GM19372 (cell line): ENCODE results near the gene C2orf49.

ENCODE experiments used
- ATAC-seq: cut with Tn5 transposase; IDR thresholded peaks from one replicate; pipeline ENCODE4 v1.9.1; 2021; ENCODE audit warnings: mild to moderate bottlenecking, low read depth, moderate library complexity; ENCODE audit not compliant: unreplicated experiment

Gene C2orf49

GRCh38 chr2:105337122-105338019 lies at the start of gene C2orf49:
Gene C2orf49, plus strand, starts transcription at chr2:105337540. Its CDS starts 48 bp downstream, at chr2:105337588.
- ATAC-seq: peak; percentile 93

- ATAC-seq: no peak
Measured at GRCh38 chr2:105287692-105288091, 49.6 kb upstream of the C2orf49 start.

- no peak for ATAC-seq
Measured at GRCh38 chr2:105288133-105288532, 49.2 kb upstream of the C2orf49 start.

DNA sequence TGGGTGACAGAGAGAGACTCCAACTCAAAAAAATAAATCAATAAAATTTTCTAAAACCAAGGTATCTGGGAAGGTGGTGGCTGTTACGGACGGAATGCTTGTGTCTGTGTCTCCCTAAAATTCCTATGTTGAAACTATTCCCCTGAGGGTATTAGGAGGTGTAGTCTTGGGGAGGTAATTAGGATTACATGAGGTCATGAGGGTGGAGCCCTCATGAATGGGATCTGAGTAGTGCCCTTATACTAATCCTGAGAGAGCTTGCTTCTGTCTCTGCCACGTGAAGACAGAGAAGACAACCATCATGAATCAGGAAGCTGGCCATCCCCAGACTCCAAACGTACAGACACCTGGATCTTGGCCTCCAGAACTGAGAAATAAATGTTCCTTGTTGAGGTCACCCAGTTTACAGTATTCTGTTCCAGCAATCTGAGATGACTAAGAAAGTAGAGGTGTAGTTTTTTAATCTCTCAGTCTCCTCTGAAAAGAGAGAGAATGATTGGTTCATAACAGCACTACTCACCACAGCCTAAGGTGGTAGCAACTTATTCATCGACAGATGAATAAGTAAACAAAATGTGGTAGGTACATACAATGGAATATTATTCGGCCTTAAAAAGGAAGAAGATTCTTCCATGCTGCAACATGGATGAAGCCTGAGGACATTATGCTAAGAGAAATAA lies 46.2 kb upstream of the C2orf49 start:
- no peak for ATAC-seq

GRCh38 chr2:105291981-105292380 lies 45.4 kb upstream of the C2orf49 start:
- ATAC-seq: no peak

DNA sequence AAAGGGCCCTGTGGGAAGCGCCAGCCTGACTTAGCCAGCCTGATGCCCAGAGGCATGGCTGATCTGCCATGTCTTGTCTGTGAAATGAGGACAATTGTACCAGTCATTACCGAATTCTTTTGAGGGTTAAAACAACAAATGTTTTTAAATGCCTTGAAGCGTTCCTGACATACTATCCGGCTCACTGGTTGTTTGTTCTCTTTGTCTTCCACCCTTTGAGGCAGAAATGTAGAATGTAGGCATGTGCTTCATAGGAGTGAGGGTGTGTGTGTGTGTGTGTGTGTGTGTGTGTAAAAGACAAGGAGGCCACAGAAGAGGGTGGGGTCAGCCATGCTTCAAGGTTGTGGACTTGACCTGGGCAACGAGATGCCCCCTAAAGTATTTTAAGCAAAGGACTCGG lies 43.3 kb upstream of the C2orf49 start:
- no peak for ATAC-seq

GRCh38 chr2:105294844-105295481 lies 42.4 kb upstream of the C2orf49 start:
- ATAC-seq: no peak

- no peak for ATAC-seq
Measured at GRCh38 chr2:105296017-105296611, 41.2 kb upstream of the C2orf49 start.

DNA sequence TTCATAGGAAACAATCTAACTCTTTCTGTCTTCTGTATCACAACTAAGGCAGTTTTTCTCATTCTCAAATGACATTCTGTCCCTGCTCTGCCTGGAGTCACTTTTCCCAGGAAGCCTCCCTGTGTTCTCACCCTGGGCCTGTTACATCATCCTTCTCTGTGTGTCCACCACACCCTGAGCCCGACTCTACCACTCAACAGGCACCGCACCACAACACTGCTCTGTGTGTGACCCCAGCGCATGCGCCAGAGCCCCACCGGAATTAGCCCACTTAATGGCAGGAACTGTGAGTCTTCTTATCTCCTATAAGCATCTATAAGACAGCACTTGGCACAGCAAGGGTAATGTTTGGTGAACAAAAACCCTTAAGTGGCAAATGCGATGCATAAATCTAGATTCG lies 40.1 kb upstream of the C2orf49 start:
- no peak for ATAC-seq

DNA sequence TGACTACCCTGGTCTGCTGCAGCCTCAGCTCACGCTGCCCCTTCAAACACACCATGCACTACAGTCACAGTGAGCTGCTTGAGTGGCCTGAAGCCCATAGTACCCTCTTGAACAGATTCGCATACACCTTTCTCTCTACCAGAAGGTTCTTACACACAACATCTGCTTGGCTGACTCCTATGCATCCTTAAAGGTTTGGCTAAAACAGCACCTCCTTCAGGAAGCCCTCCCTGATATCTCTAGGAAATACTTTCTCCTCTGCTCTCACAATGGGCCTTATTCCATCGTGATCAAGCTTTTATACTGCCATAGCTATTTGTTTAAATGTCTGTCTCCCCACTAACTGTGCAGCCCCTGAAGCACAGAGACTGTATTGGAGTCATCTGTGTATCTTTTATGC lies 39.3 kb upstream of the C2orf49 start:
- ATAC-seq: no peak

DNA sequence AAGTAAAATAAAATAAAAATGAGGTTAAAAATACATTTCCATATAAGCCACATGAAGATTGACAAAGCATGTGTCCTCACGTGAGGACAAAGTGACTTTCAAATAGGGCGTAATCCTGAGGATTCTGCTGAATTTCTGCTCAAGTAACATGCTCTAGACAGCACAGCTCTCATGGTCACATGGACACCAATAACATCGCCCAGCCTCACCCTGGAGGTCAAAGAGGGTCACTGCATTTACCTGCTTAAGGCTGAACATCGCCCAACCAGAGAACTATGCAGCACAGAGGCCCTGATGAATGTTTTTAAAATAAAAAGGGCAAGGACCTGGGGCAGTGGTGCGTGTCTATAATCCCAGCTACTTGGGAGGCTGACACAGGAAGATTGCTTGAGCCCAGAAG lies 38.0 kb upstream of the C2orf49 start:
- ATAC-seq: no peak

DNA sequence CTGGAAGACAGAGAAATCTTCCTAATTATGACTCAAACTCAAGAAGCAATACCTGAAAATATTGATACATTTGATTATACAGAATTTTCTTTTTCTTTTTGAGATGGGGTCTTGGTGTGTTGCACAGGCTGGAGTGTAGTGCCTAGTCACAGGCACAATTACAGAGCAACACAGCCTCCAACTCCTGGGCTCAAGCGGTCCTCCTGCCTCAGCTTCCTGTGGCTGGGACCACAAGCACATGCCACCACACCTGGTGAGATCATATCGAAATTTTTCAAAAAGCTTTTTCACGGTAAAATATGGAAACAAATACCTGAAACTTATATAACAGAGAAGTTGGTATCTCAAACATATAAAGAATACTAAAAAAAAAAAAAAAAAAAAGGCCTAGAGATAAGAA lies 35.7 kb upstream of the C2orf49 start:
- no peak for ATAC-seq

- no peak for ATAC-seq
Measured at GRCh38 chr2:105307146-105307545, 30.2 kb upstream of the C2orf49 start.

- no peak for ATAC-seq
Measured at GRCh38 chr2:105307550-105307949, 29.8 kb upstream of the C2orf49 start.

GRCh38 chr2:105307962-105308361 lies 29.4 kb upstream of the C2orf49 start:
- ATAC-seq: no peak

DNA sequence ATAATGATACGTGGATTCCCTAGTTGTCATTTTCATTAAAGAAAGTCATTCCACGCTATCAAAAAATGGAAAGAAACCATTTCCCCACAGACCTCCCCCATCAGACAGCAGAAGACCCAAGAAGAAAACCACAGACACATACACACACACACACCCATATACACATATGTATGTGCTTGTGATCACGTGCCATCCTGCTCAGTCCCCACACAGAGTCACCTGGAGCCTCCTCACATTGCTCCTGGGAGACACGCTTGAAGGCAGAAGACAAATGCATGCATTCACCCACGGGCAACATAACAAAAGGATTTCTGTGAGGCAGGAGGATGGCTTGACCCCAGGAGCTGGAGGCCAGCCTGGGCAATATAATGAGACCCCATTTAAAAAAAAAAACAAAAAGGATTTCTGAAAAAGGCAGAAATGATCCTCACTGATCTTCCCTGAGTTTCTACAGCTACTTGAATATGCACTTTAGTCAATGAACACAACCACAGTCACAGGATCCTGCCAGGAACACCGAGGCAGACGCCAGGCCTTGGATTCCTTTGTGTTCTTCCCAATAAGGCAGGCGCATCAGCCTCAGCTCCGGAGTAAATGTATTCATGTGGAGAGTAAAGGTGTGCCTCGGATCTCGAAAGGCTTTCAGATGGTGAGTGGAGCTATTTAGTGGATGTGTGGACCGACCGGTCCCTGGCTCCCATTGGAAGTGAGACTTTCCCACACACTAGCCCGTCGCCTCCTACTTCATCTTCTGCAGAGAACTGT lies 28.8 kb upstream of the C2orf49 start:
- no peak for ATAC-seq

DNA sequence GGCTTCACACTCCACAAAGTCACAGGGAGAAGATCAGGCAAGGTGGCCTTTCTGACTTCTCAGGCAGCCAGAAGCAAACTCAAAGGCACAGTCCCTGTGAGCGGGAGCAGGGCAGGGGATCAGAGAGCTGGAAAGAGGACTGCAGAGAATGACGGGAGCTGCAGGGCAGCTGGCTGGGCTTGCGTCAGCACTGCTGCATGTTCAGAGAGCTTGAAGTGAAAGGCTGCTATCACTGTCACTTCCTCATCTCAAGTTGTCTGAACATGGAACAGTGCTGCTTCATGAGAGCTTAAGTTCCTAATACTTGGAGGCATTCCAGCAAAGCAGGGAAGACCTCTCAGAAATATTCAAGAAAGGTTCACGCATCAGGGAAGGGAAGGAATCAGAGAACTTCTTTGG lies 28.2 kb upstream of the C2orf49 start:
- ATAC-seq: no peak

- no peak for ATAC-seq
Measured at GRCh38 chr2:105313877-105314276, 23.5 kb upstream of the C2orf49 start.

GRCh38 chr2:105315314-105315713 lies 22.0 kb upstream of the C2orf49 start:
- no peak for ATAC-seq

GRCh38 chr2:105317937-105318336 lies 19.4 kb upstream of the C2orf49 start:
- ATAC-seq: no peak
